ENCODE results near the gene VAV2. TPM values are rescaled to one million over a fixed set of nuclear protein-coding genes. Genes with fewer than 3 reads are reported as not detected.
A peak's percentile ranks its signal among the peaks of the same experiment; 100 is the strongest.

VAV2 gene
- total RNA-seq, 3 donors from 2014 or later (not counting 1 experiment from before 2014, with no cell fraction given): 3.9 to 5.1 (median 4.8) TPM

DNA sequence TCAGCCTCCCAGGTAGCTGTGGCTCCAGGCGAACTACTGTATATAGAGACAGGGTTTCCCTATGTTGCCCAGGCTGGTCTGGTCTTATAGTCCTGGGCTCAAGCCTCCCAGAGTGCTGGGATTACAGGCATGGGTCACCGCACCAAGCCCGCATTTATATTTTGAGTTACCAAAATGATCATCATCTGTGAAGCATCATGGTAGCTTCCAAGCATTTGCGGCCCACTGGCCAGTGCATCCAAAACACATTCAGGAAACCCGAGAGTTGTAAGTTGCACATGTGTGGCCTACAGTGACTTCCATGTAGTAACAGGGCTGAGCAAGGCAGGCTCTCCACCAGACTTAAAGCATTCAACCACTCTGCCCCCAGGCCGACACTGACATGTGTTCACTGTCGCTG lies 35.4 kb upstream of the VAV2 start:
- Histone ChIP-seq H3K36me3 (ENCODE audit: control insufficient read depth, insufficient read depth, low read length) (no peaks in the 10 kb centered on the region), H3K9me3 (ENCODE audit: control insufficient read depth, insufficient read depth, low read length) (no peaks in the 10 kb centered on the region), H3K4me3 (ENCODE audit: low read length) (no peak overlapping the region), H3K27me3 (ENCODE audit: control insufficient read depth, insufficient read depth, low read length) (no peaks in the 10 kb centered on the region), H3K4me1 (ENCODE audit: control insufficient read depth, insufficient read depth, low read length) (peaks cover 14% of the 10 kb centered on the region), H3K27ac (ENCODE audit: low read length) (no peak overlapping the region)
- Mint-ChIP-seq H3K9me3 (no peaks in the 10 kb centered on the region), H3K27ac (no peak overlapping the region), H3K4me1 (peaks cover 11 to 17% of the 10 kb centered on the region in 2 donors), H3K27me3 (ENCODE audit: low read depth in 2 of 2) (no peaks in the 10 kb centered on the region), H3K36me3 (no peaks in the 10 kb centered on the region), H3K4me3 (peak overlapping the region; percentile 53)
- no peak for TF ChIP-seq CTCF (IDR thresholded peaks at IDR 0.05)
- no peak for DNase-seq
- WGBS (ENCODE audit: insufficient coverage): 99% methylated on average over 7 of the region's 7 CpGs
- intact Hi-C loops (cut with micrococcal nuclease): no loop called here
- ATAC-seq: no peak

DNA sequence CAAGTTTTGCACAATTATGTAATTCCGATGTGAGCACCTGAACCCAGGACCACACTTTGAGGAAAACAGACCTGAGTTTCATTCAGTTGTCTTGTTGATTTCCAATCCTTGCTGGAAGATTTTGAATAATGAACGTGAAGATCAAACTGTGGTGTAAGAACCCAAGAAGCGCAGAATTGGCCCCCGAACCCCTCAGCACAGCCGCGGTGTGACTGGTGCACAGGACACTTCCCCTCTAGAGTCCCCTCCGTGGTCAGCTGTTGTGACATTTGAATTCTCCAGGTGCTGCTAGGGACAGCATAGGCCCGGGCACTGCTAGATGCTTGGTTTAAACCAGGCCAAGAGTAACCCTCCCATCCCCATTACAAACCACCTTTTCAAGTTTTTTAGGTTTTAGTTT lies 34.9 kb upstream of the VAV2 start:
- no peak for DNase-seq
- intact Hi-C loops (cut with micrococcal nuclease): no loop called here
- no peak for TF ChIP-seq CTCF (IDR thresholded peaks at IDR 0.05)
- 91% methylated on average over 8 of the region's 8 CpGs for WGBS (ENCODE audit: insufficient coverage)
- Histone ChIP-seq H3K9me3 (ENCODE audit: control insufficient read depth, insufficient read depth, low read length) (no peaks in the 10 kb centered on the region), H3K27ac (ENCODE audit: low read length) (no peak overlapping the region), H3K4me1 (ENCODE audit: control insufficient read depth, insufficient read depth, low read length) (peaks cover 14% of the 10 kb centered on the region), H3K36me3 (ENCODE audit: control insufficient read depth, insufficient read depth, low read length) (no peaks in the 10 kb centered on the region), H3K4me3 (ENCODE audit: low read length) (no peak overlapping the region), H3K27me3 (ENCODE audit: control insufficient read depth, insufficient read depth, low read length) (no peaks in the 10 kb centered on the region)
- no peaks in the 10 kb centered on the region for H3K27me3 Mint-ChIP-seq (ENCODE audit: low read depth in 2 of 2)
- no peaks in the 10 kb centered on the region for H3K9me3 Mint-ChIP-seq
- H3K4me1 Mint-ChIP-seq: peaks cover 11 to 17% of the 10 kb centered on the region in 2 donors
- no peak for ATAC-seq
- H3K27ac Mint-ChIP-seq: no peak overlapping the region
- H3K36me3 Mint-ChIP-seq: no peaks in the 10 kb centered on the region
- H3K4me3 Mint-ChIP-seq: peak overlapping the region; percentile 42

- no peaks in the 10 kb centered on the region for H3K36me3 Mint-ChIP-seq
- Histone ChIP-seq H3K27ac (ENCODE audit: low read length) (no peak overlapping the region), H3K4me3 (ENCODE audit: low read length) (no peak overlapping the region), H3K27me3 (ENCODE audit: control insufficient read depth, insufficient read depth, low read length) (no peaks in the 10 kb centered on the region), H3K9me3 (ENCODE audit: control insufficient read depth, insufficient read depth, low read length) (no peaks in the 10 kb centered on the region), H3K4me1 (ENCODE audit: control insufficient read depth, insufficient read depth, low read length) (peaks cover 14% of the 10 kb centered on the region), H3K36me3 (ENCODE audit: control insufficient read depth, insufficient read depth, low read length) (no peaks in the 10 kb centered on the region)
- no peak for TF ChIP-seq CTCF (IDR thresholded peaks at IDR 0.05)
- no peaks in the 10 kb centered on the region for H3K9me3 Mint-ChIP-seq
- 97% methylated on average over 18 of the region's 18 CpGs for WGBS (ENCODE audit: insufficient coverage)
- H3K27ac Mint-ChIP-seq: no peak overlapping the region
- intact Hi-C loops (cut with micrococcal nuclease): no loop called here
- peak overlapping the region; percentile 83 for H3K4me3 Mint-ChIP-seq
- no peak for DNase-seq
- H3K27me3 Mint-ChIP-seq (ENCODE audit: low read depth in 2 of 2): no peaks in the 10 kb centered on the region
- H3K4me1 Mint-ChIP-seq: peaks cover 11 to 17% of the 10 kb centered on the region in 2 donors
- no peak for ATAC-seq
Measured at GRCh38 chr9:134026581-134026980, 34.5 kb upstream of the VAV2 start.
